Natural killer cell (primary cell): ENCODE results near the gene PDZD7. TPM values are rescaled to one million over a fixed set of nuclear protein-coding genes. Genes with fewer than 3 reads are reported as not detected.

Source experiments
- ATAC-seq, 3 donors: fragments of 150-1000 bp in 2 of 3; fragments of 200-7000 bp in 1 of 3; cut with Tn5 transposase; 1 replicate in 1 of 3; 2 replicates in 2 of 3; pipeline ENCODE4 v1.10.0; 2021; ENCODE audit warnings: mild to moderate bottlenecking in 2 of 3, moderate library complexity in 2 of 3
- DNase-seq, 2 donors: peaks; one replicate each; pipeline versions ENCODE4 v3.0.0 to v3.0.0-alpha.2; 2013 to 2021; ENCODE audit warnings: mixed read lengths in 1 of 2
- H3K27ac ChIP-seq: one replicate; pipeline ENCODE4 v1.5.1; 2013; ENCODE audit warnings: mild to moderate bottlenecking, low read length
- H3K27me3 ChIP-seq: one replicate; pipeline ENCODE4 v1.6.1; 2013; ENCODE audit warnings: low read length; ENCODE audit not compliant: control insufficient read depth, insufficient read depth
- H3K36me3 ChIP-seq: one replicate; pipeline ENCODE4 v1.6.1; 2013; ENCODE audit warnings: low read length; ENCODE audit not compliant: control insufficient read depth, insufficient read depth
- H3K4me1 ChIP-seq: one replicate; pipeline ENCODE4 v1.6.1; 2013; ENCODE audit warnings: low read length; ENCODE audit not compliant: control insufficient read depth, insufficient read depth
- H3K4me3 ChIP-seq: one replicate; pipeline ENCODE4 v1.5.1; 2013; ENCODE audit warnings: low read length
- H3K9me3 ChIP-seq: one replicate; pipeline ENCODE4 v1.6.1; 2013; ENCODE audit warnings: low read length; ENCODE audit not compliant: control insufficient read depth, insufficient read depth
- H3K27ac Mint-ChIP-seq, 2 donors: one replicate each; pipeline ENCODE4 v1.8.0; 2022; ENCODE audit warnings: mild to moderate bottlenecking in 2 of 2, mixed read lengths in 2 of 2, moderate library complexity in 1 of 2
- H3K27me3 Mint-ChIP-seq, 2 donors: one replicate each; pipeline ENCODE4 v1.8.0; 2022; ENCODE audit warnings: low read depth in 2 of 2, mixed read lengths in 2 of 2
- H3K36me3 Mint-ChIP-seq: one replicate; pipeline ENCODE4 v1.8.0; 2022; ENCODE audit warnings: mixed read lengths
- H3K4me1 Mint-ChIP-seq, 2 donors: one replicate each; pipeline ENCODE4 v1.8.0; 2022; ENCODE audit warnings: mixed read lengths in 2 of 2
- H3K4me3 Mint-ChIP-seq: one replicate; pipeline ENCODE4 v1.8.0; 2022; ENCODE audit warnings: mild to moderate bottlenecking, moderate library complexity, mixed read lengths
- H3K9me3 Mint-ChIP-seq, 2 donors: one replicate each; pipeline ENCODE4 v1.8.0; 2022; ENCODE audit warnings: mixed read lengths in 2 of 2
- WGBS: methylation state at CpG from one replicate; pipeline ENCODE4 v1.1.7; 2013; ENCODE audit warnings: missing lambda C conversion rate; ENCODE audit not compliant: insufficient coverage; 5-methylcytosine and 5-hydroxymethylcytosine counted together
- intact Hi-C: fragments of 100-400 bp; cut with micrococcal nuclease; formaldehyde crosslinking; loops from one replicate; pipeline ENCODE4 v1.14.2; 2022
- total RNA-seq, 4 donors: library from RNA; stranded (reverse); fragments of 120-200 nt in 1 of 4; gene quantifications; one replicate each; pipeline versions ENCODE4 v1.2.3 to v1.2.4, GENCODE V29; 2013 to 2022
- TF ChIP-seq, protein P1 (sequence below): fragments of 200-600 bp; IDR thresholded peaks from one replicate; pipeline ENCODE4 v1.8.0; 2022; ENCODE audit warnings: antibody characterized with exemption

PDZD7 gene
- total RNA-seq, 3 donors from 2014 or later (not counting 1 experiment from before 2014, with no cell fraction given): 0.35 to 1.2 (median 0.52) TPM

DNA sequence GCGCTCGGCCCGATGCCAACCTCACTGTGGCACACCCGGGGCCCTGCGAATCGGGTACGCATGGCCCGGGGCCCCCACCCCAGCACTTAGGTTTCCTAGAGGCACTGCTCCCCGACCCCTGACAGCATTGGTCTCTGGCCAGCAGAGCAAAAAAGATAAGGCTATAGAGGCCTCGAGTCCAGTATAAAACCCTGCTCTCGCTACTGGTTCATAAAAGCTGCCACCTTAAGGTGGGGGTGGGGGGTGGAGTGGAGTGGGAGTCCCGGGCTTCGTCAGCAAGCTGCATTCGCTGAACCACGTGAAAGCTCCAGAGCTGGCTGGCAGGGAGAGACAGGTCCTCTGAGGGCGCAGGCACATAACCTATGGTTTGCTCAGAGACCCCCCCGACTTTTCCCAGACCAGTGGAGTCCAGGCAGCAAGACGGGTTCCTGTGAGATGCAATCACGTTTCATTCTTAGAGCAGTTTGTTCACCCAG is 32.2 kb upstream of the PDZD7 start:
- H3K4me3 Mint-ChIP-seq: peak overlapping the region; percentile 75
- TF ChIP-seq, protein P1, sequence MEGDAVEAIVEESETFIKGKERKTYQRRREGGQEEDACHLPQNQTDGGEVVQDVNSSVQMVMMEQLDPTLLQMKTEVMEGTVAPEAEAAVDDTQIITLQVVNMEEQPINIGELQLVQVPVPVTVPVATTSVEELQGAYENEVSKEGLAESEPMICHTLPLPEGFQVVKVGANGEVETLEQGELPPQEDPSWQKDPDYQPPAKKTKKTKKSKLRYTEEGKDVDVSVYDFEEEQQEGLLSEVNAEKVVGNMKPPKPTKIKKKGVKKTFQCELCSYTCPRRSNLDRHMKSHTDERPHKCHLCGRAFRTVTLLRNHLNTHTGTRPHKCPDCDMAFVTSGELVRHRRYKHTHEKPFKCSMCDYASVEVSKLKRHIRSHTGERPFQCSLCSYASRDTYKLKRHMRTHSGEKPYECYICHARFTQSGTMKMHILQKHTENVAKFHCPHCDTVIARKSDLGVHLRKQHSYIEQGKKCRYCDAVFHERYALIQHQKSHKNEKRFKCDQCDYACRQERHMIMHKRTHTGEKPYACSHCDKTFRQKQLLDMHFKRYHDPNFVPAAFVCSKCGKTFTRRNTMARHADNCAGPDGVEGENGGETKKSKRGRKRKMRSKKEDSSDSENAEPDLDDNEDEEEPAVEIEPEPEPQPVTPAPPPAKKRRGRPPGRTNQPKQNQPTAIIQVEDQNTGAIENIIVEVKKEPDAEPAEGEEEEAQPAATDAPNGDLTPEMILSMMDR: no peak
- Histone ChIP-seq H3K27ac (no peak overlapping the region), H3K27me3 (peaks cover 41% of the 10 kb centered on the region), H3K4me3 (peak overlapping the region; percentile 14), H3K36me3 (no peaks in the 10 kb centered on the region), H3K4me1 (peaks cover 58% of the 10 kb centered on the region), H3K9me3 (no peaks in the 10 kb centered on the region)
- DNase-seq (peak in 1 of 2 donors; percentile 29), ATAC-seq (no peak)
- no peaks in the 10 kb centered on the region for H3K36me3 Mint-ChIP-seq
- WGBS: 12% methylated on average over 19 of the region's 19 CpGs
- no peak overlapping the region for H3K27ac Mint-ChIP-seq
- peaks cover 30 to 55% of the 10 kb centered on the region in 2 donors for H3K4me1 Mint-ChIP-seq
- no peaks in the 10 kb centered on the region for H3K9me3 Mint-ChIP-seq
- peaks cover 26 to 29% of the 10 kb centered on the region in 2 donors for H3K27me3 Mint-ChIP-seq
- intact Hi-C loops: no loop called here

- Histone ChIP-seq H3K4me3 (peak overlapping the region; percentile 14), H3K36me3 (no peaks in the 10 kb centered on the region), H3K9me3 (no peaks in the 10 kb centered on the region), H3K27ac (no peak overlapping the region), H3K27me3 (peaks cover 38% of the 10 kb centered on the region), H3K4me1 (peaks cover 54% of the 10 kb centered on the region)
- ATAC-seq (peak in 2 of 3 donors; percentile 41 to 44), DNase-seq (peak; percentile 56 to 77)
- Mint-ChIP-seq H3K4me3 (peak overlapping the region; percentile 75), H3K27me3 (peaks cover 26 to 29% of the 10 kb centered on the region in 2 donors), H3K27ac (peak overlapping the region; percentile 69 to 86), H3K36me3 (no peaks in the 10 kb centered on the region), H3K4me1 (peaks cover 30 to 50% of the 10 kb centered on the region in 2 donors), H3K9me3 (no peaks in the 10 kb centered on the region)
- intact Hi-C loops: no loop called here
- 4% methylated on average over 58 of the region's 63 CpGs for WGBS
- TF ChIP-seq, protein P1: peak; percentile 64
These were observed 31.5 kb upstream of the PDZD7 start for GRCh38 chr10:101062232-101063049.

- H3K9me3 ChIP-seq: no peaks in the 10 kb centered on the region
- H3K4me3 ChIP-seq: peak within 1 kb of the TSS; percentile 82
- DNase-seq: no peak
- Mint-ChIP-seq H3K27me3 (peaks cover 26% of the 10 kb centered on the region in 2 donors), H3K4me3 (peak within 1 kb of the TSS; percentile 97), H3K36me3 (no peaks in the 10 kb centered on the region), H3K9me3 (no peaks in the 10 kb centered on the region), H3K4me1 (peaks cover 30 to 46% of the 10 kb centered on the region in 2 donors), H3K27ac (peak within 1 kb of the TSS; percentile 86 to 96)
- no peak for ATAC-seq
- intact Hi-C loops: loop anchor here (2.0 kb wide), 2 partner anchors 19 to 149 kb away; partner anchors contain the start of gene SLF2
- H3K4me1 ChIP-seq: peaks cover 47% of the 10 kb centered on the region
- TF ChIP-seq, protein P1: no peak
- 50% methylated on average over 31 of the region's 31 CpGs for WGBS
- H3K27ac ChIP-seq: peak within 1 kb of the TSS; percentile 81
- H3K27me3 ChIP-seq: peaks cover 35% of the 10 kb centered on the region
- H3K36me3 ChIP-seq: no peaks in the 10 kb centered on the region
These were observed 30.8 kb upstream of the PDZD7 start, which contains the start of gene KAZALD1 for GRCh38 chr10:101061624-101062231. Gene KAZALD1, plus strand, starts transcription at chr10:101061989. Its CDS starts 604 bp downstream, at chr10:101062593.
